Brain pericyte (primary cell): ENCODE results near the gene RCAN1.

ENCODE experiments used
- DNase-seq: peaks from one replicate; pipeline ENCODE4 v3.0.0-alpha.2; 2012; ENCODE audit warnings: low read depth, low spot score

The RCAN1 gene

DNA sequence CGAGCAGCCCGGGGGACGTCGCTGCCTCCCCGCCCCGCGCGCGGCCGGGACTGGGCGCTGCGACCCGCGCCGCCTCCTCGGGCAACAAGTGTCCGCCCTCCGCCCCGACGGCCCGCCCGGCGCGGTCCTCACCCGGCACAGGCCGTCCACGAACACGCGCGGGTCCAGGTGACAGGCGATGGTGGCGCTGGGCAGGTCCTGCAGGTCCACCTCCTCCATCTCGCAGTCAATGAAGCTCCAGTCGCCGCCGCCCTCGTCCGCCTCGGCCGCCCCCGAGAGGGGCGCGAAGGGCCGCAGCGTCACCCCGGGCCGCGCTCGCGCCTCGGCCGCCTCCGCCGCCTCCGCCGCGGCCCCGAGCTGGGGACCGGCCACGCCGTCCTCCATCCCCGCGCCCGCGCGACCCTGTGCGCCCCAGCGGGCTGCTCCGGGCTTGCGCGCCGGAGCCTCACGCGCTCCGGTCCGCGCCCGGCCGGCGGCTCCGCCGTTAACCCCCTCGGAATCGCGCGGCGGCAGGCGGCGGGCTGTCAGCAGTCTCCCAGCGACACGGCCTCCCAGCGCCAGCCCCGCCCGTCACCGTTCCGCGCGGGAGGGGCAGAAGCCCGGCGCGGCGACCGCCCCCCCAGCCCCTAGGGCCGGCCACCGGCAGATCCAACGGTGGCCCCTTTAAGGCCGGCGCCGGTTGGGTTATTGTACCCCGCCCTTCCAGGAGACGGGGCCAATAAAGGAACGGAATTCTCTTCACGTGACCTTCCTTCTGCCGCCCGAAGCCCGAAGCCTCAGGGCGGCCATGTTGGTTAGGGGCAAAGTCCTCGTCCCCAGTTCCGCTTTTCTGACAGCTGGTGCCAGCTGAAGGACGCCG, at the start of gene RCAN1:
RCAN1 (minus strand) TSS at position 486 of the 859 bp plus-strand sequence; CDS start at position 384, 102 bp downstream.
- peak; percentile 68 for DNase-seq

GRCh38 chr21:34661848-34662247, 46.9 kb upstream of the RCAN1 start:
- DNase-seq: no peak

GRCh38 chr21:34653522-34653921, 38.6 kb upstream of the RCAN1 start:
- DNase-seq: no peak

DNA sequence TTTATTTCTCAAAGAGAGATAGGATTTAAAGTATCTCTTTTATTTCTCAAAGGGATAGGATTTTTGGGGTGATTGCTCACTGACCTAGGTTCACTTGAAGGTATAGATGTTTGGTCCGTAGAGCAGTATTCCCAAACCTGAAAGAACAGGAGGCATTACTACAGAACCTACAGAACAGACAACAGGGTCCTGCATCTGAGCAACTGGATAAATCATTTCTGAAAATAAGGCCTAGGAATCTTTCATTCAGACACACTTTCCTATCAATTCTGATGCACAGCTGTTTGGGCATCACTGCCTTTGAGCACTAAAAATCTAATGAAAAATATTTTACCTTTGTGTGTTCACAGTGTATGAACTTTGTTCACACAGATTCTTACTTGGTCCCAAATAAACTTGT, 36.7 kb upstream of the RCAN1 start:
- no peak for DNase-seq

DNA sequence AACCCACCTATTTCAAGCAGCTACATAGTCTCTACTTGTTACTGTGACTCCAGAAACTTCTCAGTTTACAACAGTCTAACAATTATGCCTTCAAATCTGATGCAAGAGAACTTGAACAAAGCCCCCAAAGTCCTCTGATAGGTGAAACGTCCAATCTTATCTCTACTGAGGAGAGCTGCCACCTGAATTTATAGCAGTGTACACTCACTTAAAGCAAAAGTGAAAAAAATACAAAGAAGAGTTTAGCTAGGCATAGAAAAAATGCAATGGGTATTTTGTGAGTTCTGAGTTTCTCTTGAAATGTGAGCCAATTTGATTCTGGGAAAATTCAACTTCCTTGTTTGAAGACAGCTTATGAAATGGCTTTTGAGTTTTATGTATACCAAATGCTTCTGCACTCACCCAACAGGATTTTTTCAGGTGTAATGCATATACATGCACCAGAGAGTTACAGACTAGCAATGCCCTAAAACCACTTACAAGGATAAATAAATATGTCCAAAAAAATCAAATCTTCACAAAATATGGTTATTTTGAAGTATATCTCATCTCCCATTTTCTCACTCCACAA, 36.0 kb upstream of the RCAN1 start:
- DNase-seq: no peak

DNA sequence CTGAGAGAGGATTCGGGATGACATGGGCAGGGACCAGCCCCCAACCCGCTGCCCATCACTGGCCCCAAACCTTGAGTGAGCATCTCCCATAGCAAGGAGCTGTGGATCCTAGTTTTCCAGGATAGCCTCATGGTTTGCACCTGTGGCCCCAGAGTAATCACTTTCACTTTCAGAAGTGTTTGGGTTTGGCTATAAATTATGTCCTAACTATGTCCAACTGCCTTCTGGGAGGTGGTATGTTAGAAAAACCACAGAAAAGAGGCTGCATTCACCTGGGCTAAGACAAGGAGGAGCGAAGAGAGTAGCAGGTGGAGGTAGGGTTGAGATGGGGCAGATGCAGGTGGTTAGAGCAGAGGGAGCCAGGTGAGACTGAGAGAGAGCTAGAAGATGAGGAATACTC, 34.5 kb upstream of the RCAN1 start:
- DNase-seq: no peak

DNA sequence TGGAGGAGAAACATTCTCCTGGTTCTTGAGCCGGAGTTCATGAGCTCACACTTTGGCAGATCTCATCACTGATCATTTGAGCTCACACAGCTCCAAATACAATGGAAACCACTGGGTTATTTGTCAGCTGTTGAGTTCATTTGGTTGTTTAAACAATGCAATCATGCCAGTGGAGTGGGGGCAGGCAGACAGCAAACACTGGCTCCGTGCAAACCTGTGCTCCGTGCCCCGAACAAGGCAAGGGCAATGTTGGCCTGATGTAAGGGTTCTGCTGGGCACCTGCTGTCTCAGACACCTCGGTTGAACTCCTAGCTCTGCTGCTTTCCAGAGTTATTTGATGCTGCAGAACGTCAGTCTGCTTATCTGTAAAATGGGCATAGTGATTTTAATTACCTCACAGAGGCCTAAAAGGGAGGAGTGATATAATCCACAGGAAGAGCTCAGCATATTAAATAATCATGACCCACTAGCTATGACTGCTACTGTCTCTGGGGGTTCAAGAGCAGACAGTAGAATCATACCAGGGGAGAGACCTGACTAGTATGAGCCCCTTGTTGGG, 33.9 kb upstream of the RCAN1 start:
- DNase-seq: no peak

GRCh38 chr21:34647555-34647954, 32.6 kb upstream of the RCAN1 start:
- DNase-seq: no peak

DNA sequence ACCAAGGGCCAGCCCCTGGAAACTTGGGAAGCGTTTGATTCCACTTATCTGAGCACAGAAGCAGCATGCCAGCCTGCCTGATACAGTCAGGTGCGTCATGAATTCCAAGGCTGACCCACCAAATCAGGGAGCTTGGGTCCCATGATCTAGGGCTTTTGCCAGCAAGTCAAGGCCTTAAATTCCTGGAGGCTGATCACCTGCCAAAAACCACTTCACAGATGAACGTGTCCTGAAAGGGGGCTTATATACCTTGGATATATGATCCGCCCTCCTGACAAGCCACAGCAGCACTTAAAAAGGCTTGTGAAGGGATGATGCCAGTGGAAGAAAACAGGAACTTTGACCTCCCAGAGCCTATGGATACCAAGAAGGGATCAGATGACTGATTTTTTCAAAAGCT, 29.9 kb upstream of the RCAN1 start:
- DNase-seq: no peak

GRCh38 chr21:34642211-34643075, 27.5 kb upstream of the RCAN1 start:
- no peak for DNase-seq

DNA sequence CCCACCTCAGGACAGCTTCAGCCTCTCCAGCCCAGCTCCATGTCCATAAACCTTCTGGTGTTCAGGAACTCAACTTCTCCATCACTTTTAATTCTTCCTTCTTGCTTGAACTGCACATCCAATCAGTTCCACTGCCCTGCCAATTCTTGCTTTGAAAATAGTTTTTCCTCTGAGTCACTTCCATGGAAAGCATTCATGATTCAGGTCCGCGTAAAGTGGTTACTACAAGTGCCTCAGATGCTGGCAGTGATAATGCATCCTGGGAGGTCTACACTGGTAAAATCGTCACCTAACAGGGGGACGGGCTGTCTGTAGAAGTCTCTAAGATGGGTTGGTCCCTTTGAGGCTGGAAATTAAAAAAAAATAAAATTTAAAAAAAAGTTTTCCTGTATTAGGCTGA, 25.9 kb upstream of the RCAN1 start:
- no peak for DNase-seq

GRCh38 chr21:34639882-34640788, 25.2 kb upstream of the RCAN1 start:
- no peak for DNase-seq

DNA sequence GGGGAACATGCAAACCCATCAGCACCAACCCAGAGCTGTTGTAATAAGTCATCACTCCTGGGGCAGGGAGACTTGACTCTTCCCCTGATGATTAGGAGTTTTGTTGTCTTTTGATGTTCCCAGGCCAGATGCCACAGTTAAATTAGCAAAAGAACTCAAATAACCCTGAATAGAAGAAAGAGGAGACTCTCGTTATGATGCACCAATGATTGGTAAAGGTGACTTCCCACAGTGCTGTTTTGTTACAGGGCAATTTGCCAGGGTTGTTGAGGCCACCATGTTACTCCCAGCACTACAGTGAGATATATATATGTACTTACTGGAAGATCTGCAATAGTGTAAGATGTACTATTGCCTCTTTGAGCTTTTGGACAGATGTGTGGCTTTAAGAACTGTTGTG, 24.3 kb upstream of the RCAN1 start:
- no peak for DNase-seq

DNA sequence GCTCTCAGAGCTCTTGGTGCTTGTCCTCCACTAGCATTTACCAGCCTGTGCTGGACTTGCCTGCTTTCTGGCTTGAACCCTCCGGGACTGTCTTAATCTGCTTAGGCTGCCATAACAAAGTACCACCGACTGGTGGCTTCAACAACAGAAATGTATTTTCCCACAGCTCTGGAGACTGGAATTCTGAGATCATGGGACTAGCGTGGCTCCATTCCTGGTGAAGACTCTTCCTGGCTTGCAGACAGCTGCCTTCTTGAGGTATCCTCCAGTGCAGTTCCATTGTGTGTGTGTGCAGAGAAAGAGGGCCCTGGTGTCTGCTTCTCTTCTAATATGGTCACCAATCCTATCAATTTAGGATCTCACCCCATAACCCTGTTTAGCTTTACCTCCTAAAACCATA, 22.0 kb upstream of the RCAN1 start:
- DNase-seq: no peak

GRCh38 chr21:34635307-34635706, 20.4 kb upstream of the RCAN1 start:
- DNase-seq: no peak

DNA sequence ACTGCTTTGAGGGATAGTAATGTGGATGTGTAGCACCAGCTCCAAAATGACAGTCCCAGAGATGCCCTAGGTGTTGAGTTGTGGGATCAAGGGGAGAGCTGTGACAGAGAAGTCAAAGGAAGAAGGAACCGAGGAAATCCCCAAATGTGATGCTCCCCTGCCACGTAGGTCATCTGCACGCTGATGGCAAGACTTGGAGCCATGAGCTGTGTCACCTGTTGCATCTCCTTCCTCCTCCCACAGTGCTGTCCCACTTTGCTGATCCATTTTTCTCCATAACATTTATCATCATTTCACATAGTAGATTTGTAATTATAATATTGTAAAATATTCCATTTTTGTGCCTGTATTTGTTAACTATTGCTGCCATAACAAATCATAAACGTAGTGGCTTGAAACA, 17.6 kb upstream of the RCAN1 start:
- no peak for DNase-seq

DNA sequence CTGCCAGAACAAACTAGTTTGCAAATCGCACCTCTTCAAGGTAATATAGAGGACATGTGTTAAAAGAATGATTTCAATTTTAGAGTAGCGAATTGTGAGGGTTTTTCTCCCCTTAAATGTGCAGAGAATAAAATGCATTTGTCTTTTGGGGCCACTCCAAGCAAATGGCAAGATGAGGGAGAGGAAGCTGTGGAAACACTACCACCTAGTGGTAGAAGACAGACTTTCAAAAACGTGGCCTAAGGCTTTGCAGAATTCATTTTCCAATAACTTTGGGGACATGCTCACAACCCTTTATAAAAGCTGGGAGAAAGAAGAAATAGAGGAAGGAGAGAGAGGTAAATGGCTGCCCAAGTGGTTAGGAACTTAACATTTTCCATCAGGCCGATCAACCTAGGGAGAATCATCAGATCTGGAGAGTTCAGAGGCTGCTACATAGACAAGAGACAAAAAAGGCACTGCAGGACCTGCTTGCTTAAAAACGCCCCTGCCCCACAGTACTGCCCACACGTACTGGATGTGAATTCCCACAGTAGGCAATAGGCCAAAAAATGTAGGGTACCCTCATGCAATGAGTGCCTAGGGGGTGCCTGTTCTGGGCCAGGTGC, 15.7 kb upstream of the RCAN1 start:
- no peak for DNase-seq

DNA sequence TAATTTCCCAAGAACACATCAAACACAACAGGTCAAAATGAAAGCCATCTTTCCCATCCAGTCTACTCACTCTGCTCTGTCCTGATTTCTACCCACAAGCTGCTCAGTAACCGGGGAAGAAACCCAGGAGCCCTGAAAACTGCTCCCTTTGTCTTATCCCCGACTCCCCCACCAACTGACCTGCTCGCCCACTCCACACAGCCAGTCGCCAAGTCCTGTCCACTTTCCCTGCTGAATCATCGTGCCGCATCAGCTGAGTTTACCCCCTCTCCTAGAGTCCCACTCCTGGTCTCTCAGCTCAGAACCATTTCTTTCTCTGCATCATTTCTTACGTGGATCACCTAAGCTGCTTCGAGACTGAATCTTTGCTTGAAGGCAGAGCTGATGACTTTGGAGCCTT, 11.2 kb upstream of the RCAN1 start:
- DNase-seq: no peak

DNA sequence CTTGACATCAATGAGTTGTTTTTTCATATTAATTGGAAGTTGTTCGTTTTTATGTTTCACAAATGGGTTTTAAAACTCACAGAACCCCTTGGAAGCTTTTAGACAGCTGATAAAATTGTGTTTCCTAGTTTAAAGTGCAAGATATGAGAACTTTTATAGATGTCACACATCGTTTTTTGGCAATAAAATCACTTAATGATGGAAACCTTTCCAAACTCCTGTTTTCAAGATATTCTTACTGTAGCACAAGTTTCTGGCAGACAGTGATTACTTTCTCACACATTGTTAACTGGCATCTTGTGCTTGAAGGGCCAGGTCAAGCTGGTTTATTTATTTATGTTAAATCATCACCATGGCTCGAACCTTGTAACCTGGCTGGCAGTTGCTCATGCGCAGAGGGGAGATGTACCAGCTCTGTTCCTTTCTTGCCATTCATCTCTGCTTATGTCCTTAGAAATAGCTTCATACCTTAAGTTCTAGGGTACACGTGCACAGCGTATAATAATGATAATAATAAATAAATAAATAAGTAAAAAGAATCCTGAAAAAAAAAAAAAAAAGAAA, 10.2 kb upstream of the RCAN1 start:
- DNase-seq: no peak

DNA sequence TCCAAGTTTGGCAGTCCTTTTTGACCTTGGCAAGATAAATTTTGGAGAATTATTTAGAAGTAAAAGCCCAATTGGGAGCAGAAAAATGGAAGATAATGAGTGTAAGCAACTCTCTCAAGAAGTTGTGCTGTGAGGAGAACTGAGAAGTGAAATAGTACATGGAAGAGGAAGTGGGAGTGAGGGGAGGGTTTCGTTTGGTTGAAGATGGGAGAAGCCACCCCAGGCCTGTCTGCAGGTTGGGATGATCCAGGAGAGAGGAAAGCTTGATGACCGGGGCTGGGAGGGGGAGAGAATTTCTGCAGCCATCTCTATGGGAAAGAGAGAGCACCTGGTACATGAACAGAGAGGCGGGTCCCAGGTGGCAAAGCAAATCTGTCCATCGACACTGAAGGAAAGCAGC, 8.6 kb upstream of the RCAN1 start:
- no peak for DNase-seq
